GM20431 (cell line): ENCODE results near the gene ZNF532.
"Not testable (repeated sequence)": the region's sequence is repeated elsewhere in the genome, so short reads cannot be mapped to it uniquely, and the experiment has no call there.

Experiments
- in situ Hi-C: fragments of 300-500 bp; cut with MseI, MboI; formaldehyde crosslinking; loops from one replicate; pipeline ENCODE4 v1.15.0; 2020; ENCODE audit warnings: low sequenced_read_pairs; ENCODE audit not compliant: unreplicated experiment

Gene ZNF532

GRCh38 chr18:59024829-59025228 is 160.2 kb downstream of the ZNF532 start:
- in situ Hi-C loops = no loop called here

- in situ Hi-C loops = not testable (repeated sequence)
Observed at GRCh38 chr18:59025532-59025931, 160.9 kb downstream of the ZNF532 start.

DNA sequence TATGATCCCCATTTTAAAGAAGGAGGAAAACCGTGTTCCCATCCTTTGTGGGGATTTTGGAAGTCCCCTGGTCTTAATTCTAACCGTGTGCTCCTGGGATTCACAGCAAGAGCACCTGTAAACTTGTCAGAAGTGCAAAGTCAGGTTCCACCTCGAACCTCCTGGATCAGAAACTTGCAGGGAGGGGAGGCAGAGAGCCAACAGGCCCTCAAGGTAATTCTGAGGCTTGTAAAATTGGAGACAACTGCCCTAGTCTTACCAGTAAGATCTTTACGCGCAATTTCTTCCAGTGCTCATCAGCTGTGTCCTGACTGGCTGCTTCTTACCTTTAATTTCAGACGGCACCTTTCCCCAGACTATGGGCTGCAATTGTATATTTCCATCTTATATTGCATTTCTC is 161.7 kb downstream of the ZNF532 start:
- in situ Hi-C loops = no loop called here

- in situ Hi-C loops = no loop called here
Observed at GRCh38 chr18:59026831-59027410, 162.2 kb downstream of the ZNF532 start.

GRCh38 chr18:59029663-59030429 is 165.2 kb downstream of the ZNF532 start:
- in situ Hi-C loops = no loop called here

DNA sequence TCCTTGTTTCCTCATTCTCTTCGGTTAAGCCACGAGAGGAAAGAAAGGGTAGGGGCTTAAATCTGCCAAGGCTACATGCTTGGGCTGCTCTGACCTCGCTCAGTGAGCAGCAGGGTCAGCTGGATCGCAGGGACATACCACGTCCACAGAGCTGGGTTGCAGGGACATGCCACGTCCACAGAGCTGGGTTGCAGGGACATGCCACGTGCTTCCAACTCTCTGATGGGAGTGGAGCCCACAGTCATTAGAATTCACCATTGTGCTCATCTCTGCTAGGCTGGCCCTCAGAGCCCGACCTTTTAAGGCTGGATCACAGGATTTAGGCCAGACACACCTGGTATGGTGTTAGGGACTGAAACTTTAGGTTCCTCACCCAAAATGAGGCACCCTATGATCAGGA is 167.6 kb downstream of the ZNF532 start:
- in situ Hi-C loops = no loop called here

DNA sequence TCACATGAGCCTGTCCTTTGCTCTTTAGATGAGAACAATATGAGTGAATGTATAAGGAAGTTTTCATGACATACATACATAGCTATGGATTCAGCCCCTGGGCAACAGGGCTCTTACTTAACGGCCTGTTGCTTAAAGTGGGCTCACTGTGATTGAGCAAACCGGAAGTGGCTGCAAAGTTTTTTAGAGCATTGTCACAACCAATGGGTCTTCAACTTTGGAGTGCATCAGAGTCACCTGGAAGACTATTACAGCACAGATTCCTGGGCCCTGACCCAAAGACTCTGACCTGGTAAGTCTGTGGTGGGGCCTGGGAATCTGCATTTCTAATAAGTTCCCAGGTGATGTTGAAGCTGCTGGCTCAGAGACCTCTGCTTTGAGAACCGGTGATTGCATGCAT is 168.7 kb downstream of the ZNF532 start:
- in situ Hi-C loops = no loop called here

DNA sequence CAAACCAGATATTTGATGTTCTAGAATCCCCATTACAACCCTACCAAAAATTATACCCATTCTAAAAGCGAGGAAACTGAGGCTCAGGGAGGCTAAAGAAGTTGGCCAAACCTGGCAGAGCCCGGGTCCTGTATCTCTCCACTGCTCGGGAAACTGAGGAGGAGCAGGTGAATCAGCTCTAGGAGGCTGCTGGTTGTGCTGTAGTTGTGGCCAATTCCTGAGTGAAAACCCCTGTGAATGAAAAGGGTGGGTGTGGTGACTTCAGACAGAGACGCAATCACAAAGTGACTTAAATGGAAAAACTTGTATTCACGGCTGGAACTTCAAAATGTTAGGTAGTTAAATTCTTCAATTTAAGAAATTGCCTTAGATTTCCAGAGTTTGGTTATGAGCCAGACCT is 169.3 kb downstream of the ZNF532 start:
- in situ Hi-C loops = no loop called here

- in situ Hi-C loops = no loop called here
Observed at GRCh38 chr18:59035591-59035990, 170.9 kb downstream of the ZNF532 start.
